GM12878 (cell line): ENCODE data around the gene SECTM1. TPM values are rescaled to one million over a fixed set of nuclear protein-coding genes. Genes with fewer than 3 reads are reported as not detected.
A peak's percentile ranks its signal among the peaks of the same experiment; 100 is the strongest.

Experiments used
- ASH2L ChIP-seq: fragments of 300-600, 200-600 bp; sonication (generic); IDR thresholded peaks from 2 replicates; pipeline ENCODE4 v1.6.1; 2017; ENCODE audit warnings: low read depth, mild to moderate bottlenecking, borderline replicate concordance
- BMI1 ChIP-seq: fragments of 450-650 bp; IDR thresholded peaks from 2 replicates; pipeline ENCODE4 v1.6.1; 2016; ENCODE audit warnings: mild to moderate bottlenecking, moderate library complexity, borderline replicate concordance
- ETV6 ChIP-seq, 2 experiments: fragments of 450-650 bp in 1 of 2; IDR thresholded peaks in 1 of 2; conservative IDR thresholded peaks in 1 of 2; 2 replicates each; pipeline ENCODE4 v1.6.1; 2014; ENCODE audit warnings: antibody characterized with exemption in 1 of 2, borderline replicate concordance in 1 of 2, low read depth in 1 of 2, mild to moderate bottlenecking in 1 of 2, moderate library complexity in 1 of 2
- GATAD2B ChIP-seq: fragments of 450-650 bp; conservative IDR thresholded peaks from 2 replicates; pipeline ENCODE4 v1.6.1; 2017; ENCODE audit warnings: low read depth, mild to moderate bottlenecking, moderate library complexity
- HCFC1 ChIP-seq: fragments of 150-350 bp; IDR thresholded peaks from 2 replicates; pipeline ENCODE4 v1.6.1; 2014; ENCODE audit warnings: low read length
- NR2C1 ChIP-seq: fragments of 450-650 bp; IDR thresholded peaks from 2 replicates; pipeline ENCODE4 v1.6.1; 2017; ENCODE audit warnings: antibody characterized with exemption, mild to moderate bottlenecking, moderate library complexity
- NR2C2 ChIP-seq: IDR thresholded peaks from 2 replicates; pipeline ENCODE4 v1.6.1; 2011; ENCODE audit warnings: borderline replicate concordance, low read depth; ENCODE audit not compliant: control insufficient read depth, insufficient read length
- POLR2A ChIP-seq: IDR thresholded peaks from 2 replicates; pipeline ENCODE4 v1.6.1; 2011; ENCODE audit warnings: low read depth, mild to moderate bottlenecking, low read length
- RCOR1 ChIP-seq: conservative IDR thresholded peaks from 2 replicates; pipeline ENCODE4 v1.6.1; 2012; ENCODE audit warnings: low read depth, low read length, improper control_type of control experiment
- RFX5 ChIP-seq: IDR thresholded peaks from 2 replicates; pipeline ENCODE4 v1.6.1; 2011; ENCODE audit warnings: low read depth, low read length, improper control_type of control experiment
- SIX5 ChIP-seq: IDR thresholded peaks from 2 replicates; pipeline ENCODE4 v1.6.1; 2011; ENCODE audit warnings: mild to moderate bottlenecking, low read depth, low read length, moderate library complexity; ENCODE audit not compliant: severe bottlenecking
- SMAD1 ChIP-seq: fragments of 450-650 bp; IDR thresholded peaks from 2 replicates; pipeline ENCODE4 v1.6.1; 2018; ENCODE audit warnings: mild to moderate bottlenecking, low read depth; ENCODE audit not compliant: partially characterized antibody
- SMAD5 ChIP-seq: IDR thresholded peaks from 2 replicates; pipeline ENCODE4 v1.6.1; 2016; ENCODE audit warnings: antibody characterized with exemption, low read depth
- SPI1 ChIP-seq: IDR thresholded peaks from 2 replicates; pipeline ENCODE4 v1.6.1; 2011; ENCODE audit warnings: low read depth, mild to moderate bottlenecking, low read length, moderate library complexity, borderline replicate concordance; ENCODE audit not compliant: insufficient read depth
- TCF12 ChIP-seq: IDR thresholded peaks from 2 replicates; pipeline ENCODE4 v1.6.1; 2011; ENCODE audit warnings: low read depth, mild to moderate bottlenecking, low read length
- ZBED1 ChIP-seq: IDR thresholded peaks from 2 replicates; pipeline ENCODE4 v1.6.1; 2016; ENCODE audit warnings: borderline replicate concordance
- ZNF207 ChIP-seq: fragments of 450-650 bp; IDR thresholded peaks from 2 replicates; pipeline ENCODE4 v1.6.1; 2014; ENCODE audit warnings: antibody characterized with exemption, mild to moderate bottlenecking, borderline replicate concordance
- polyA plus RNA-seq, 11 experiments: library from polyadenylated mRNA; depleted of rRNA in 4 of 11; unstranded in 6 of 11; stranded (reverse) in 5 of 11; fragments of >200 nt; fragmentation: Nextera tagmentation in 4 of 11; fragmentation: Illumina TruSeq in 1 of 11; extraction: Ambion mirVana in 4 of 11; extraction: Trizol in 1 of 11; gene quantifications; 1 replicate in 1 of 11; 2 replicates in 10 of 11; pipeline versions ENCODE4 v1.2.1 to v1.2.3, GENCODE V29; 2011 to 2016; ENCODE audit warnings: inconsistent platforms in 2 of 11, missing spikeins in 2 of 11, low read depth in 1 of 11
- total RNA-seq, 4 experiments: library from RNA; depleted of rRNA in 3 of 4; stranded (reverse); fragments of >200 nt in 3 of 4; fragmentation: Illumina TruSeq in 1 of 4; extraction: Trizol in 1 of 4; gene quantifications; 2 replicates each; pipeline versions ENCODE4 v1.2.1 to v1.2.3, GENCODE V29; 2013 to 2021
- TF ChIP-seq, protein P1 (sequence below): fragments of 450-650 bp; formaldehyde crosslinking; IDR thresholded peaks from 2 replicates; pipeline ENCODE4 v1.4.0; 2022; ENCODE audit warnings: mild to moderate bottlenecking, moderate library complexity
- TF ChIP-seq, protein P2 (sequence below): IDR thresholded peaks from 2 replicates; pipeline ENCODE4 v1.6.1; 2012; ENCODE audit warnings: low read length, inconsistent platforms
- TF ChIP-seq, protein P3 (sequence below): fragments of 450-650 bp; IDR thresholded peaks from 2 replicates; pipeline ENCODE4 v1.6.1; 2017; ENCODE audit warnings: mild to moderate bottlenecking, moderate library complexity

Gene SECTM1
- total and polyA plus RNA-seq, 10 of the 15 experiments (the other 5 are each of a cell fraction or from before 2014, with no cell fraction given), result 0.10 to 0.13 (median 0.12) TPM; not detected in 7

DNA sequence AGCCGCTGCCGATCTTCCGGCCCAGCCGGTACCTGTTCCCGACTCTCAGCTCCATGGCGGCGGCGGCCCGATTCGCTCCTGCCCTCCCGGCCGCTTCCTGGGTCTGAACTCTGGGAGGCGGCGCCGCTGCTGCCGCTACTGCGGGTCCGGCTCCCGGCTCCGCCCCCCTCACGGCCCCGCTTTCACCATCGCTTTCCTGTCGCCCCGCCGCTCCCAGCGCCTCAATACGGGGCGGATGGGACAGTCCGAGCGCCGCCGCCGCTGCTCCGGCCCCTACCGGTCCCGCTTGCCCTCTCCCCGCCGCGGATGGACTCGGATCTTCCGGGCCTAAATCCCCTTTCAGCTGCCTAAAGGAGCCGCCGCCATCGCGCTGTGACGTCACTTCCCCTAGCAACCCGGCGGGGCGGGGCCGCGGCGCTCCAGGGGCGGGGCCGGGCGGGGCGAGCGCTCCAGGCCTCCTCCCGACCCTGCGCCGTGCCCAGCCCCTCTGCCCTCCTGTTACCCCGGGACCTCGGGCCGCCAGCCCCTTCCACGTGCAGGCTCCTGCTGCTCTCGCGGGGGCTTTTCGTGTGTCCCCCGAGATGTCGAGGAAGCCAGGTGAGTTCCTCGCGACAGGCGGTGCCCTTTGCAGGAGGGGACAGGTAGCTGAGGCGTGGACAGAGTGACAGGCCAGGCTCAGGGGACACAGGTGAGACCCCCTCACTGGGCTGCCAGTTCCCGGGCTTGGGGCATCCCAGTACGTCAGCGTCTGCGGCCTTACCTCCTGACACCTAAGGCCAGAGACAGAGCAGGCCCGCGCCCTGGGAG lies 60.0 kb downstream of the SECTM1 start, which contains the start of gene CSNK1D (continued):
- TF ChIP-seq, protein P1, sequence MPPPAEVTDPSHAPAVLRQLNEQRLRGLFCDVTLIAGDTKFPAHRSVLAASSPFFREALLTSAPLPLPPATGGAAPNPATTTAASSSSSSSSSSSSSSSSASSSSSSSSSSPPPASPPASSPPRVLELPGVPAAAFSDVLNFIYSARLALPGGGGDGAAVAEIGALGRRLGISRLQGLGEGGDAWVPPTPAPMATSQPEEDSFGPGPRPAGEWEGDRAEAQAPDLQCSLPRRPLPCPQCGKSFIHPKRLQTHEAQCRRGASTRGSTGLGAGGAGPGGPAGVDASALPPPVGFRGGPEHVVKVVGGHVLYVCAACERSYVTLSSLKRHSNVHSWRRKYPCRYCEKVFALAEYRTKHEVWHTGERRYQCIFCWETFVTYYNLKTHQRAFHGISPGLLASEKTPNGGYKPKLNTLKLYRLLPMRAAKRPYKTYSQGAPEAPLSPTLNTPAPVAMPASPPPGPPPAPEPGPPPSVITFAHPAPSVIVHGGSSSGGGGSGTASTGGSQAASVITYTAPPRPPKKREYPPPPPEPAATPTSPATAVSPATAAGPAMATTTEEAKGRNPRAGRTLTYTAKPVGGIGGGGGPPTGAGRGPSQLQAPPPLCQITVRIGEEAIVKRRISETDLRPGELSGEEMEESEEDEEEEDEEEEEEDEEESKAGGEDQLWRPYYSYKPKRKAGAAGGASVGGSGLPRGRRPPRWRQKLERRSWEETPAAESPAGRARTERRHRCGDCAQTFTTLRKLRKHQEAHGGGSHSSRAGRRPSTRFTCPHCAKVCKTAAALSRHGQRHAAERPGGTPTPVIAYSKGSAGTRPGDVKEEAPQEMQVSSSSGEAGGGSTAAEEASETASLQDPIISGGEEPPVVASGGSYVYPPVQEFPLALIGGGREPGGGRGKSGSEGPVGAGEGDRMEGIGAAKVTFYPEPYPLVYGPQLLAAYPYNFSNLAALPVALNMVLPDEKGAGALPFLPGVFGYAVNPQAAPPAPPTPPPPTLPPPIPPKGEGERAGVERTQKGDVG (CRISPR knock-in tag), result no peak
- TF ChIP-seq NR2C1, result peak; percentile 69
- peak; percentile 43; the same call in 1 of the 2 replicates for TF ChIP-seq SPI1
- peak; percentile 89 for TF ChIP-seq RFX5
- TF ChIP-seq ETV6 (conservative IDR thresholded peaks at IDR 0.05 in 1 of 2, IDR thresholded peaks at IDR 0.05 in 1 of 2; ENCODE audit: borderline replicate concordance in 1 of 2, low read depth in 1 of 2), result no peak
- TF ChIP-seq ASH2L, result no peak
- TF ChIP-seq NR2C2, result no peak
- no peak for TF ChIP-seq SMAD5
- TF ChIP-seq, protein P2, sequence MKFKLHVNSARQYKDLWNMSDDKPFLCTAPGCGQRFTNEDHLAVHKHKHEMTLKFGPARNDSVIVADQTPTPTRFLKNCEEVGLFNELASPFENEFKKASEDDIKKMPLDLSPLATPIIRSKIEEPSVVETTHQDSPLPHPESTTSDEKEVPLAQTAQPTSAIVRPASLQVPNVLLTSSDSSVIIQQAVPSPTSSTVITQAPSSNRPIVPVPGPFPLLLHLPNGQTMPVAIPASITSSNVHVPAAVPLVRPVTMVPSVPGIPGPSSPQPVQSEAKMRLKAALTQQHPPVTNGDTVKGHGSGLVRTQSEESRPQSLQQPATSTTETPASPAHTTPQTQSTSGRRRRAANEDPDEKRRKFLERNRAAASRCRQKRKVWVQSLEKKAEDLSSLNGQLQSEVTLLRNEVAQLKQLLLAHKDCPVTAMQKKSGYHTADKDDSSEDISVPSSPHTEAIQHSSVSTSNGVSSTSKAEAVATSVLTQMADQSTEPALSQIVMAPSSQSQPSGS, result no peak
- TF ChIP-seq RCOR1, result no peak
- TF ChIP-seq SMAD1, result no peak
- peak; percentile 46; the same call in 1 of the 2 replicates for TF ChIP-seq ZNF207
- 0 out of 2 replicates have a peak, but pooled peaks have one; percentile 24 for TF ChIP-seq HCFC1
- TF ChIP-seq TCF12, result no peak
- TF ChIP-seq, protein P3, sequence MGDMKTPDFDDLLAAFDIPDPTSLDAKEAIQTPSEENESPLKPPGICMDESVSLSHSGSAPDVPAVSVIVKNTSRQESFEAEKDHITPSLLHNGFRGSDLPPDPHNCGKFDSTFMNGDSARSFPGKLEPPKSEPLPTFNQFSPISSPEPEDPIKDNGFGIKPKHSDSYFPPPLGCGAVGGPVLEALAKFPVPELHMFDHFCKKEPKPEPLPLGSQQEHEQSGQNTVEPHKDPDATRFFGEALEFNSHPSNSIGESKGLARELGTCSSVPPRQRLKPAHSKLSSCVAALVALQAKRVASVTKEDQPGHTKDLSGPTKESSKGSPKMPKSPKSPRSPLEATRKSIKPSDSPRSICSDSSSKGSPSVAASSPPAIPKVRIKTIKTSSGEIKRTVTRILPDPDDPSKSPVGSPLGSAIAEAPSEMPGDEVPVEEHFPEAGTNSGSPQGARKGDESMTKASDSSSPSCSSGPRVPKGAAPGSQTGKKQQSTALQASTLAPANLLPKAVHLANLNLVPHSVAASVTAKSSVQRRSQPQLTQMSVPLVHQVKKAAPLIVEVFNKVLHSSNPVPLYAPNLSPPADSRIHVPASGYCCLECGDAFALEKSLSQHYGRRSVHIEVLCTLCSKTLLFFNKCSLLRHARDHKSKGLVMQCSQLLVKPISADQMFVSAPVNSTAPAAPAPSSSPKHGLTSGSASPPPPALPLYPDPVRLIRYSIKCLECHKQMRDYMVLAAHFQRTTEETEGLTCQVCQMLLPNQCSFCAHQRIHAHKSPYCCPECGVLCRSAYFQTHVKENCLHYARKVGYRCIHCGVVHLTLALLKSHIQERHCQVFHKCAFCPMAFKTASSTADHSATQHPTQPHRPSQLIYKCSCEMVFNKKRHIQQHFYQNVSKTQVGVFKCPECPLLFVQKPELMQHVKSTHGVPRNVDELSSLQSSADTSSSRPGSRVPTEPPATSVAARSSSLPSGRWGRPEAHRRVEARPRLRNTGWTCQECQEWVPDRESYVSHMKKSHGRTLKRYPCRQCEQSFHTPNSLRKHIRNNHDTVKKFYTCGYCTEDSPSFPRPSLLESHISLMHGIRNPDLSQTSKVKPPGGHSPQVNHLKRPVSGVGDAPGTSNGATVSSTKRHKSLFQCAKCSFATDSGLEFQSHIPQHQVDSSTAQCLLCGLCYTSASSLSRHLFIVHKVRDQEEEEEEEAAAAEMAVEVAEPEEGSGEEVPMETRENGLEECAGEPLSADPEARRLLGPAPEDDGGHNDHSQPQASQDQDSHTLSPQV, result peak; percentile 75
- peak; percentile 90 for TF ChIP-seq GATAD2B
- TF ChIP-seq SIX5, result no peak
- no peak for TF ChIP-seq ZBED1
- TF ChIP-seq POLR2A, result peak; percentile 89
- no peak for TF ChIP-seq BMI1
